ENCODE measurements around the gene FA2H. TPM values are rescaled to one million over a fixed set of nuclear protein-coding genes. Genes with fewer than 3 reads are reported as not detected.
A peak's percentile ranks its signal among the peaks of the same experiment; 100 is the strongest.

Gene FA2H
- total and polyA plus RNA-seq, 2 of the 13 experiments (the other 11 are each of a cell fraction or from before 2014, with no cell fraction given) = 0.20 TPM; not detected in 1

GRCh38 chr16:74700438-74701225, 74.0 kb downstream of the FA2H start, which contains the start of gene MLKL (continued):
- no peak for TF ChIP-seq CBX2 (IDR thresholded peaks at IDR 0.05; ENCODE audit: low read depth, low read length)
- TF ChIP-seq CBX2 (CRISPR knock-in tag; IDR thresholded peaks at IDR 0.05; ENCODE audit: low read depth) = no peak
- TF ChIP-seq BHLHE40 (IDR thresholded peaks at IDR 0.05; ENCODE audit: low read length) = no peak
- TF ChIP-seq, protein P1, sequence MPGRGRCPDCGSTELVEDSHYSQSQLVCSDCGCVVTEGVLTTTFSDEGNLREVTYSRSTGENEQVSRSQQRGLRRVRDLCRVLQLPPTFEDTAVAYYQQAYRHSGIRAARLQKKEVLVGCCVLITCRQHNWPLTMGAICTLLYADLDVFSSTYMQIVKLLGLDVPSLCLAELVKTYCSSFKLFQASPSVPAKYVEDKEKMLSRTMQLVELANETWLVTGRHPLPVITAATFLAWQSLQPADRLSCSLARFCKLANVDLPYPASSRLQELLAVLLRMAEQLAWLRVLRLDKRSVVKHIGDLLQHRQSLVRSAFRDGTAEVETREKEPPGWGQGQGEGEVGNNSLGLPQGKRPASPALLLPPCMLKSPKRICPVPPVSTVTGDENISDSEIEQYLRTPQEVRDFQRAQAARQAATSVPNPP (CRISPR knock-in tag; IDR thresholded peaks at IDR 0.05) = no peak
- TF ChIP-seq ZNF619 (CRISPR knock-in tag; IDR thresholded peaks at IDR 0.05) = peak; percentile 95; the same call in 1 of the 2 replicates
- peak; percentile 79 to 89 for TF ChIP-seq POLR2A (IDR thresholded peaks at IDR 0.05; ENCODE audit: insufficient read depth in 1 of 2, low read depth in 2 of 2, low read length in 2 of 2)
- TF ChIP-seq ZBTB8A (CRISPR knock-in tag; IDR thresholded peaks at IDR 0.05; ENCODE audit: borderline replicate concordance, low read depth) = peak; percentile 49; the same call in 1 of the 2 replicates
- no peak for TF ChIP-seq U2AF1 (optimal IDR thresholded peaks at IDR 0.05; ENCODE audit: low read depth, low read length)
- no peak for TF ChIP-seq ZNF678 (CRISPR knock-in tag; IDR thresholded peaks at IDR 0.05)
- TF ChIP-seq SMAD9 (CRISPR knock-in tag; IDR thresholded peaks at IDR 0.05) = no peak
- TF ChIP-seq ZSCAN20 (CRISPR knock-in tag; IDR thresholded peaks at IDR 0.05; ENCODE audit: borderline replicate concordance) = peak; percentile 95; the same call in 1 of the 2 replicates
- 0 out of 2 replicates have a peak, but pooled peaks have one; percentile 36 for TF ChIP-seq SP4 (CRISPR knock-in tag; IDR thresholded peaks at IDR 0.05)
- peak; percentile 92 for TF ChIP-seq ZBTB7B (CRISPR knock-in tag; IDR thresholded peaks at IDR 0.05)
- TF ChIP-seq HHEX (CRISPR knock-in tag; IDR thresholded peaks at IDR 0.05) = no peak
- TF ChIP-seq FOSL2 (CRISPR knock-in tag; IDR thresholded peaks at IDR 0.05) = peak; percentile 69
- TF ChIP-seq ZNF749 (CRISPR knock-in tag; IDR thresholded peaks at IDR 0.05; ENCODE audit: borderline replicate concordance) = peak; percentile 85; the same call in 1 of the 2 replicates
- no peak for TF ChIP-seq CC2D1A (CRISPR knock-in tag; IDR thresholded peaks at IDR 0.05)
- TF ChIP-seq, protein P2, sequence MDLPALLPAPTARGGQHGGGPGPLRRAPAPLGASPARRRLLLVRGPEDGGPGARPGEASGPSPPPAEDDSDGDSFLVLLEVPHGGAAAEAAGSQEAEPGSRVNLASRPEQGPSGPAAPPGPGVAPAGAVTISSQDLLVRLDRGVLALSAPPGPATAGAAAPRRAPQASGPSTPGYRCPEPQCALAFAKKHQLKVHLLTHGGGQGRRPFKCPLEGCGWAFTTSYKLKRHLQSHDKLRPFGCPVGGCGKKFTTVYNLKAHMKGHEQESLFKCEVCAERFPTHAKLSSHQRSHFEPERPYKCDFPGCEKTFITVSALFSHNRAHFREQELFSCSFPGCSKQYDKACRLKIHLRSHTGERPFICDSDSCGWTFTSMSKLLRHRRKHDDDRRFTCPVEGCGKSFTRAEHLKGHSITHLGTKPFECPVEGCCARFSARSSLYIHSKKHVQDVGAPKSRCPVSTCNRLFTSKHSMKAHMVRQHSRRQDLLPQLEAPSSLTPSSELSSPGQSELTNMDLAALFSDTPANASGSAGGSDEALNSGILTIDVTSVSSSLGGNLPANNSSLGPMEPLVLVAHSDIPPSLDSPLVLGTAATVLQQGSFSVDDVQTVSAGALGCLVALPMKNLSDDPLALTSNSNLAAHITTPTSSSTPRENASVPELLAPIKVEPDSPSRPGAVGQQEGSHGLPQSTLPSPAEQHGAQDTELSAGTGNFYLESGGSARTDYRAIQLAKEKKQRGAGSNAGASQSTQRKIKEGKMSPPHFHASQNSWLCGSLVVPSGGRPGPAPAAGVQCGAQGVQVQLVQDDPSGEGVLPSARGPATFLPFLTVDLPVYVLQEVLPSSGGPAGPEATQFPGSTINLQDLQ (CRISPR knock-in tag; IDR thresholded peaks at IDR 0.05) = no peak
- TF ChIP-seq RFX1 (IDR thresholded peaks at IDR 0.05) = no peak
- TF ChIP-seq NFYC (CRISPR knock-in tag; IDR thresholded peaks at IDR 0.05) = peak; percentile 37
- TF ChIP-seq AKAP8 (CRISPR knock-in tag; IDR thresholded peaks at IDR 0.05) = 0 out of 2 replicates have a peak, but pooled peaks have one; percentile 41
- TF ChIP-seq CERS6 (CRISPR knock-in tag; IDR thresholded peaks at IDR 0.05) = no peak
- no peak for TF ChIP-seq ZNF577 (CRISPR knock-in tag; IDR thresholded peaks at IDR 0.05; ENCODE audit: borderline replicate concordance, low read depth)
